K562 (cell line): ENCODE results near the gene TCHP. TPM values are rescaled to one million over a fixed set of nuclear protein-coding genes. Genes with fewer than 3 reads are reported as not detected.

Experiments
- ATAC-seq: fragments of 200-7000 bp; cut with Tn5 transposase; 3 replicates; pipeline ENCODE4 v1.9.1; 2020; ENCODE audit warnings: moderate library complexity
- BruUV-seq: library from RNA; stranded (reverse); fragments of 400-500 nt; replicated peaks from 2 replicates; lab custom pipeline; 2021; lab: Mats Ljungman, UMichigan
- CTCF ChIA-PET: fragments of 300-600 bp; formaldehyde crosslinking; extraction: SDS; loops from one replicate; lab custom pipeline; 2021; ENCODE audit warnings: low intra/inter-chr PET ratio; lab: Yijun Ruan, JAX
- POLR2A ChIA-PET: fragments of 300-600, 350-650 bp; sonication (Branson Sonifier 250); formaldehyde crosslinking; extraction: SDS; loops from one replicate; lab custom pipeline; 2021; ENCODE audit warnings: antibody characterized with exemption, inconsistent platforms; lab: Yijun Ruan, JAX
- DNase-seq, 4 experiments: peaks; one replicate each; pipeline versions ENCODE4 v3.0.0 to v3.0.0-alpha.2; 2011 to 2018; ENCODE audit warnings: low spot score in 3 of 4, mixed read lengths in 3 of 4; ENCODE audit errors: extremely low read depth in 1 of 4
- FAIRE-seq: peaks from 2 replicates; lab custom pipeline; 2011; peaks lifted over from hg19 to GRCh38; lab: Jason Lieb, UNC
- H2AFZ ChIP-seq: 2 replicates; pipeline ENCODE4 v1.6.0; 2011; ENCODE audit warnings: low read depth, low read length, control low read depth, inconsistent platforms
- H3K27ac ChIP-seq: fragments of 200-600 bp; 3 replicates; pipeline ENCODE4 v1.8.0; 2011; ENCODE audit warnings: low read depth, mild to moderate bottlenecking, control low read depth, inconsistent platforms, low read length, moderate library complexity, mixed read lengths; ENCODE audit errors: extremely low read depth
- H3K27me3 ChIP-seq, 2 experiments: fragments of 300-600 bp in 1 of 2; 2 replicates in 1 of 2; 3 replicates in 1 of 2; pipeline versions ENCODE4 v1.6.0 to v1.8.0; 2011; ENCODE audit warnings: inconsistent platforms in 2 of 2, low read length in 2 of 2, mild to moderate bottlenecking in 1 of 2, mixed read lengths in 1 of 2, moderate library complexity in 1 of 2; ENCODE audit not compliant: control insufficient read depth in 2 of 2, insufficient read depth in 2 of 2
- H3K36me3 ChIP-seq: fragments of 300-600 bp; 3 replicates; pipeline ENCODE4 v1.8.0; 2011; ENCODE audit warnings: mild to moderate bottlenecking, low read length, inconsistent platforms; ENCODE audit not compliant: control insufficient read depth, insufficient read depth
- H3K4me1 ChIP-seq, 2 experiments: fragments of 200-600 bp in 1 of 2; replicated peaks in 1 of 2; 2 replicates in 1 of 2; 3 replicates in 1 of 2; pipeline versions ENCODE4 v1.5.1 to v1.8.0; 2011; ENCODE audit warnings: inconsistent platforms in 2 of 2, low read length in 2 of 2, mild to moderate bottlenecking in 1 of 2, mixed read lengths in 1 of 2, moderate library complexity in 1 of 2; ENCODE audit not compliant: control insufficient read depth in 2 of 2, insufficient read depth in 2 of 2
- H3K4me2 ChIP-seq: 2 replicates; pipeline ENCODE4 v1.6.1; 2011; ENCODE audit warnings: low read length, control low read depth, inconsistent platforms, mixed read lengths; ENCODE audit not compliant: insufficient read depth
- H3K4me3 ChIP-seq: fragments of 200-600 bp; sonication (generic), shearing (Covaris generic); 2 replicates; pipeline ENCODE4 v1.5.1; 2016; ENCODE audit warnings: control low read depth, inconsistent platforms
- H3K79me2 ChIP-seq: fragments of 200-600 bp; 3 replicates; pipeline ENCODE4 v1.8.0; 2011; ENCODE audit warnings: low read length, inconsistent platforms; ENCODE audit not compliant: control insufficient read depth, insufficient read depth
- H3K9ac ChIP-seq, 2 experiments: 2 replicates each; pipeline versions ENCODE4 v1.6.0 to v1.6.1; 2011; ENCODE audit warnings: low read depth in 2 of 2, low read length in 2 of 2, control low read depth in 1 of 2, inconsistent platforms in 1 of 2, mild to moderate bottlenecking in 1 of 2, mixed read lengths in 1 of 2; ENCODE audit not compliant: insufficient read depth in 1 of 2
- H3K9me1 ChIP-seq: one replicate; pipeline ENCODE4 v1.6.0; 2011; ENCODE audit warnings: inconsistent platforms, mild to moderate bottlenecking, low read length, moderate library complexity; ENCODE audit not compliant: control insufficient read depth, insufficient read depth
- H3K9me3 ChIP-seq: replicated peaks from 2 replicates; pipeline ENCODE4 v1.5.1; 2011; ENCODE audit warnings: low read depth, low read length, inconsistent platforms; ENCODE audit not compliant: control insufficient read depth, insufficient read depth
- H4K20me1 ChIP-seq: replicated peaks from 2 replicates; pipeline ENCODE4 v1.6.1; 2011; ENCODE audit warnings: low read length, inconsistent platforms, mixed read lengths; ENCODE audit not compliant: control insufficient read depth, insufficient read depth
- CAMTA2 ChIP-seq: fragments of 250-450 bp; sonication (Bioruptor Pico); conservative IDR thresholded peaks from 2 replicates; pipeline ENCODE4 v1.5.1; 2022
- FOXP1 ChIP-seq: sonication (generic); formaldehyde crosslinking; IDR thresholded peaks from 2 replicates; pipeline ENCODE4 v1.8.0; 2022; ENCODE audit warnings: mild to moderate bottlenecking, missing genetic modification reagents
- JUNB ChIP-seq: fragments of 450-650 bp; formaldehyde crosslinking; conservative IDR thresholded peaks from 2 replicates; pipeline ENCODE4 v1.4.0; 2020; ENCODE audit warnings: mild to moderate bottlenecking
- KAT7 ChIP-seq: sonication (generic); formaldehyde crosslinking; IDR thresholded peaks from 2 replicates; pipeline ENCODE4 v1.8.0; 2022; ENCODE audit warnings: missing genetic modification reagents, mild to moderate bottlenecking, borderline replicate concordance
- NELFE ChIP-seq: IDR thresholded peaks from 2 replicates; pipeline ENCODE4 v1.6.1; 2011; ENCODE audit warnings: mild to moderate bottlenecking; ENCODE audit not compliant: insufficient read depth, insufficient read length
- PHF20 ChIP-seq: fragments of 450-650 bp; IDR thresholded peaks from 2 replicates; pipeline ENCODE4 v1.6.1; 2018; ENCODE audit not compliant: partially characterized antibody
- RBM17 ChIP-seq: fragments of 200-400 bp; formaldehyde crosslinking; IDR thresholded peaks from 2 replicates; pipeline ENCODE4 v1.6.1; 2017; ENCODE audit warnings: low read depth, mild to moderate bottlenecking, low read length, borderline replicate concordance
- RFX1 ChIP-seq: fragments of 450-650 bp; IDR thresholded peaks from 2 replicates; pipeline ENCODE4 v1.6.1; 2016; ENCODE audit warnings: mild to moderate bottlenecking, moderate library complexity
- SPI1 ChIP-seq: IDR thresholded peaks from 2 replicates; pipeline ENCODE4 v1.6.1; 2011; ENCODE audit warnings: low read depth, low read length, control low read depth, borderline replicate concordance
- SRSF3 ChIP-seq: fragments of 200-400 bp; formaldehyde crosslinking; IDR thresholded peaks from 2 replicates; pipeline ENCODE4 v1.6.1; 2016; ENCODE audit warnings: mild to moderate bottlenecking, low read length, moderate library complexity; ENCODE audit not compliant: insufficient read depth
- SUPT5H ChIP-seq: fragments of 450-650 bp; IDR thresholded peaks from 2 replicates; pipeline ENCODE4 v1.6.1; 2016
- TAF7 ChIP-seq: fragments of 450-650 bp; IDR thresholded peaks from 2 replicates; pipeline ENCODE4 v1.6.1; 2016; ENCODE audit warnings: missing genetic modification characterization, missing compliant biosample characterization
- WGBS: fragments of 100-300 bp; shearing (Covaris generic); methylation state at CpG from one replicate; pipeline ENCODE4 v1.1.6; 2016; ENCODE audit warnings: low coverage, mixed read lengths; ENCODE audit not compliant: insufficient coverage; ENCODE audit errors: missing lambda C conversion rate; 5-methylcytosine and 5-hydroxymethylcytosine counted together
- in situ Hi-C: fragments of 300-500 bp; cut with MboI; formaldehyde crosslinking; loops from 4 replicates; pipeline ENCODE4 v1.15.0; 2018; ENCODE audit warnings: inconsistent platforms, mixed read lengths
- intact Hi-C: fragments of 100-400 bp; cut with micrococcal nuclease; formaldehyde crosslinking; loops from 2 replicates; pipeline ENCODE4 v1.14.2; 2022
- polyA plus RNA-seq, 8 experiments: library from polyadenylated mRNA; depleted of rRNA in 4 of 8; stranded (reverse) in 5 of 8; unstranded in 3 of 8; fragments of >200 nt; fragmentation: Nextera tagmentation in 2 of 8; fragmentation: Illumina TruSeq in 1 of 8; extraction: Ambion mirVana in 2 of 8; extraction: Trizol in 1 of 8; gene quantifications; 2 replicates each; pipeline versions ENCODE4 v1.2.1 to v1.2.3, GENCODE V29; 2011 to 2014; ENCODE audit warnings: inconsistent platforms in 1 of 8, missing spikeins in 1 of 8
- total RNA-seq, 7 experiments: library from RNA; depleted of rRNA in 6 of 7; stranded (reverse); fragments of >200 nt in 6 of 7; fragmentation: Illumina TruSeq in 2 of 7; extraction: Trizol in 2 of 7; gene quantifications; 2 replicates each; pipeline versions ENCODE4 v1.2.1 to v1.2.3, GENCODE V29; 2011 to 2021; ENCODE audit warnings: low replicate concordance in 1 of 7
- TF ChIP-seq, protein P1 (sequence below): fragments of 450-650 bp; IDR thresholded peaks from 2 replicates; pipeline ENCODE4 v1.6.1; 2018; ENCODE audit not compliant: partially characterized antibody
- TF ChIP-seq, protein P2 (sequence below): sonication (generic); formaldehyde crosslinking; IDR thresholded peaks from 2 replicates; pipeline ENCODE4 v1.9.0; 2022; ENCODE audit warnings: mild to moderate bottlenecking, missing genetic modification reagents

Gene TCHP
- total and polyA plus RNA-seq, 9 of the 15 experiments (the other 6 are each of a cell fraction or from before 2014, with no cell fraction given): 3.4 to 30.4 (median 19.7) TPM

DNA sequence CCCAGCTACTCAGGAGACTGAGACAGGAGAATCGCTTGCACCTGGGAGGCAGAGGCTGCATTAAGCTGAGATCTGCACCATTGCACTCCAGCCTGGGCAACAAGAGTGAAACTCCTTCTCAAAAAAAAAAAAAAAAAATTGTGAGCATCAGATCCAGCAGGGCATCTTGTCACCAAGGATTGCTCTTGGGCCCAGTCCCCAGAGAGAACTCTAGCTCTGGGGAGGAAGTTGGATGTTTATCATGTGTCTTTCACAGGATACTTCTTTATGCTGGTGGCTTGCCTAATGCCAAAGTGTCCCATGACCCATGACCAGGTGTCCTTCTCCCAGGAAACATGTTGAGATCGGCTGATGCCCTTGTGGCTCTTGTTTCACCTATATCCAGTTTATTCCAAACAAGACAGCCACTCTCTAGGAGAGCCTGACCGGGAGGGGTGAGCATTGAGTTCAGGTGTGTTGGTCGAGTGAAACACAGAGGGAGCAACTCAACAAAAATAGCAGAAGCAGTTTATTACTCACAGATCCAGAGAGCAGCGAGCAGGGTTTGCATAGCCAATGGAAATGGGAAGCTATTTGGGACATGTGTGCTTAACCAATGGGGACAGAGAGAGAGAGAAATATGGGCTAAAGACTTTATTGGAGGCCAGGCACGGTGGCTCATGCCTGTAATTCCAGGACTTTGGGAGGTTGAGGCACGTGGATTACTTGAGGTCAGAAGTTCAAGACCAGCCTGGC is 6.6 kb upstream of the TCHP start:
- no peaks in the 10 kb centered on the region for H3K9me1 ChIP-seq

DNA sequence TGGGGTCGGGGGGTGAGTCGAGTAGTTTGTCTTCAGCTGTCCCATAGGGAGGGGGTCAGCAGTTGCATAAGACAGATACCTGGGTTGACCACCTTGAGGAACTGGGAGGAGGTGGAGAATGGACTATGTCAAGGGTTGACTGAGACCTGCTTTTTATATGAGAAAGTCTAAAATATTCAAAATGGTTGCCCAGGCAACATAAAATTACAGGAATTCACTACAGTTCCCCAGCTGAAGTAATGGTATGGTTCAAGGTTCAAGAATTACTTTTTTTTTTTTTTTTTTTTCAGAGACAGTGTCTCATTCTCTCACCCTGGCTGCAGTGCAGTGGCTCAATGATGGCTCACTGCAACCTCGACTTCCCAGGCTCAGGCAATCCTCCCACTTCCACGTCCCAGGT is 5.1 kb upstream of the TCHP start:
- Histone ChIP-seq H3K9ac (no peak overlapping the region), H3K4me1 (peaks cover 4% of the 10 kb centered on the region in 2 experiments; a peak in 3 of 5 replicates), H2AFZ (no peak overlapping the region), H4K20me1 (no peaks in the 10 kb centered on the region), H3K36me3 (no peaks in the 10 kb centered on the region), H3K27me3 (peaks cover 4 to 15% of the 10 kb centered on the region in 2 experiments; a peak in 4 of 5 replicates), H3K9me3 (no peaks in the 10 kb centered on the region), H3K4me3 (no peak overlapping the region), H3K4me2 (no peak overlapping the region), H3K27ac (no peak overlapping the region), H3K79me2 (no peaks in the 10 kb centered on the region), H3K9me1 (no peaks in the 10 kb centered on the region)
- no TSS peak for BruUV-seq
- intact Hi-C loops (no loop called here), in situ Hi-C loops (no loop called here)
- ATAC-seq (no peak), FAIRE-seq (no peak), DNase-seq (no peak)
- ChIA-PET POLR2A (no interaction called here), CTCF (no interaction called here)
- 7% methylated on average over 4 of the region's 4 CpGs for WGBS
- no peak for TF ChIP-seq KAT7
- peak; percentile 48 for TF ChIP-seq RFX1
- TF ChIP-seq RBM17: no peak
- TF ChIP-seq FOXP1 (CRISPR knock-in tag): no peak
- TF ChIP-seq, protein P1, sequence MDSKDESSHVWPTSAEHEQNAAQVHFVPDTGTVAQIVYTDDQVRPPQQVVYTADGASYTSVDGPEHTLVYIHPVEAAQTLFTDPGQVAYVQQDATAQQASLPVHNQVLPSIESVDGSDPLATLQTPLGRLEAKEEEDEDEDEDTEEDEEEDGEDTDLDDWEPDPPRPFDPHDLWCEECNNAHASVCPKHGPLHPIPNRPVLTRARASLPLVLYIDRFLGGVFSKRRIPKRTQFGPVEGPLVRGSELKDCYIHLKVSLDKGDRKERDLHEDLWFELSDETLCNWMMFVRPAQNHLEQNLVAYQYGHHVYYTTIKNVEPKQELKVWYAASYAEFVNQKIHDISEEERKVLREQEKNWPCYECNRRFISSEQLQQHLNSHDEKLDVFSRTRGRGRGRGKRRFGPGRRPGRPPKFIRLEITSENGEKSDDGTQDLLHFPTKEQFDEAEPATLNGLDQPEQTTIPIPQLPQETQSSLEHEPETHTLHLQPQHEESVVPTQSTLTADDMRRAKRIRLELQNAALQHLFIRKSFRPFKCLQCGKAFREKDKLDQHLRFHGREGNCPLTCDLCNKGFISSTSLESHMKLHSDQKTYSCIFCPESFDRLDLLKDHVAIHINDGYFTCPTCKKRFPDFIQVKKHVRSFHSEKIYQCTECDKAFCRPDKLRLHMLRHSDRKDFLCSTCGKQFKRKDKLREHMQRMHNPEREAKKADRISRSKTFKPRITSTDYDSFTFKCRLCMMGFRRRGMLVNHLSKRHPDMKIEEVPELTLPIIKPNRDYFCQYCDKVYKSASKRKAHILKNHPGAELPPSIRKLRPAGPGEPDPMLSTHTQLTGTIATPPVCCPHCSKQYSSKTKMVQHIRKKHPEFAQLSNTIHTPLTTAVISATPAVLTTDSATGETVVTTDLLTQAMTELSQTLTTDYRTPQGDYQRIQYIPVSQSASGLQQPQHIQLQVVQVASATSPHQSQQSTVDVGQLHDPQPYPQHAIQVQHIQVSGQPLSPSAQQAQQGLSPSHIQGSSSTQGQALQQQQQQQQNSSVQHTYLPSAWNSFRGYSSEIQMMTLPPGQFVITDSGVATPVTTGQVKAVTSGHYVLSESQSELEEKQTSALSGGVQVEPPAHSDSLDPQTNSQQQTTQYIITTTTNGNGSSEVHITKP: peak; percentile 79
- TF ChIP-seq TAF7 (tag): no peak

More for the DNA sequence above, 6.6 kb upstream of the TCHP start:
- H4K20me1 ChIP-seq: no peaks in the 10 kb centered on the region
- no peak for DNase-seq
- no peaks in the 10 kb centered on the region for H3K79me2 ChIP-seq
- H3K9ac ChIP-seq: no peak overlapping the region
- H3K27ac ChIP-seq: no peak overlapping the region
- no peak for TF ChIP-seq CAMTA2
- peak; percentile 37; the same call in 1 of the 2 replicates for TF ChIP-seq SPI1
- TF ChIP-seq NELFE: no peak
- TF ChIP-seq SRSF3: no peak
- TF ChIP-seq PHF20: no peak
- no peak for TF ChIP-seq SUPT5H
- TF ChIP-seq, protein P2, sequence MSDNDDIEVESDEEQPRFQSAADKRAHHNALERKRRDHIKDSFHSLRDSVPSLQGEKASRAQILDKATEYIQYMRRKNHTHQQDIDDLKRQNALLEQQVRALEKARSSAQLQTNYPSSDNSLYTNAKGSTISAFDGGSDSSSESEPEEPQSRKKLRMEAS (CRISPR knock-in tag): no peak
- no peak for TF ChIP-seq JUNB (CRISPR knock-in tag)
- no peak for ATAC-seq
- no peak overlapping the region for H2AFZ ChIP-seq
- no TSS peak for BruUV-seq
- in situ Hi-C loops (no loop called here), intact Hi-C loops (no loop called here)
- no peak for FAIRE-seq
- peaks cover 4 to 20% of the 10 kb centered on the region in 2 experiments for H3K27me3 ChIP-seq
- H3K9me3 ChIP-seq: no peaks in the 10 kb centered on the region
- peaks cover 0 to 3% of the 10 kb centered on the region in 2 experiments; a peak in 1 of 5 replicates for H3K4me1 ChIP-seq
- no peaks in the 10 kb centered on the region for H3K36me3 ChIP-seq
- ChIA-PET POLR2A (no interaction called here), CTCF (no interaction called here)
- H3K4me2 ChIP-seq: no peak overlapping the region
- WGBS: 2% methylated on average over 7 of the region's 7 CpGs
- no peak overlapping the region for H3K4me3 ChIP-seq
